H1 (cell line): ENCODE data around the gene HLF. TPM values are rescaled to one million over a fixed set of nuclear protein-coding genes. Genes with fewer than 3 reads are reported as not detected.

ENCODE experiments used
- CTCF ChIA-PET: fragments of 300-600 bp; sonication (Branson Sonifier 250); formaldehyde crosslinking; loops from one replicate; lab custom pipeline; 2021; ENCODE audit not compliant: partially characterized antibody; lab: Charles Lee
- POLR2A ChIA-PET: fragments of 300-600 bp; sonication (Branson Sonifier 250); formaldehyde crosslinking; loops from one replicate; lab custom pipeline; 2021; ENCODE audit warnings: inconsistent platforms; ENCODE audit not compliant: partially characterized antibody; lab: Charles Lee
- DNase-seq, 2 experiments: peaks; one replicate each; pipeline versions ENCODE4 v3.0.0 to v3.0.0-alpha.2; 2010 to 2022; ENCODE audit warnings: low spot score in 2 of 2, low read depth in 1 of 2, mixed read lengths in 1 of 2
- FAIRE-seq: peaks from 2 replicates; lab custom pipeline; 2011; peaks lifted over from hg19 to GRCh38; lab: Jason Lieb, UNC
- H2AFZ ChIP-seq: 2 replicates; pipeline ENCODE4 v1.8.1; 2012; ENCODE audit warnings: low read length, inconsistent platforms
- H2AK5ac ChIP-seq: 2 replicates; pipeline ENCODE4 v1.6.1; 2013; ENCODE audit warnings: low read depth, low read length
- H2BK120ac ChIP-seq: replicated peaks from 2 replicates; pipeline ENCODE3; 2013; ENCODE audit warnings: low read depth, low read length, inconsistent platforms
- H2BK12ac ChIP-seq: 2 replicates; pipeline ENCODE4 v1.6.1; 2013; ENCODE audit warnings: low read depth, low read length
- H2BK15ac ChIP-seq: 2 replicates; pipeline ENCODE4 v1.6.1; 2013; ENCODE audit warnings: low read length
- H2BK20ac ChIP-seq: 2 replicates; pipeline ENCODE4 v1.6.1; 2013; ENCODE audit warnings: low read length
- H2BK5ac ChIP-seq: 2 replicates; pipeline ENCODE4 v1.6.1; 2013; ENCODE audit warnings: low read depth, low read length
- H3K14ac ChIP-seq: 2 replicates; pipeline ENCODE4 v1.6.1; 2013; ENCODE audit warnings: inconsistent platforms; ENCODE audit not compliant: insufficient read length
- H3K18ac ChIP-seq: 2 replicates; pipeline ENCODE4 v1.6.1; 2013; ENCODE audit warnings: low read length; ENCODE audit errors: extremely low read depth
- H3K23ac ChIP-seq: 2 replicates; pipeline ENCODE4 v1.6.1; 2013; ENCODE audit warnings: inconsistent platforms; ENCODE audit not compliant: insufficient read length
- H3K23me2 ChIP-seq: 2 replicates; pipeline ENCODE4 v1.6.1; 2013; ENCODE audit warnings: low read depth, low read length
- H3K27ac ChIP-seq: 2 replicates; pipeline ENCODE4 v1.6.1; 2011; ENCODE audit warnings: low read depth, low read length, inconsistent platforms
- H3K27me3 ChIP-seq, 4 experiments: replicated peaks in 1 of 4; 1 replicate in 1 of 4; 2 replicates in 3 of 4; pipeline versions ENCODE4 v1.6.1 to v1.8.1; 2011 to 2013; ENCODE audit warnings: low read length in 3 of 4, mild to moderate bottlenecking in 3 of 4, inconsistent platforms in 2 of 4, mixed read lengths in 2 of 4, moderate library complexity in 1 of 4; ENCODE audit not compliant: control insufficient read depth in 3 of 4, insufficient read depth in 3 of 4; ENCODE audit errors: extremely low read depth in 1 of 4
- H3K36me3 ChIP-seq, 4 experiments: 2 replicates each; pipeline versions ENCODE4 v1.6.1 to v1.8.1; 2011 to 2013; ENCODE audit warnings: mild to moderate bottlenecking in 4 of 4, low read length in 3 of 4, moderate library complexity in 2 of 4, control low read depth in 1 of 4, inconsistent platforms in 1 of 4; ENCODE audit not compliant: insufficient read depth in 4 of 4, control insufficient read depth in 2 of 4
- H3K4ac ChIP-seq: replicated peaks from 2 replicates; pipeline ENCODE3; 2013; ENCODE audit warnings: low read length, low read depth, mixed read lengths, inconsistent platforms; ENCODE audit not compliant: insufficient read length
- H3K4me1 ChIP-seq, 4 experiments: replicated peaks in 1 of 4; 1 replicate in 1 of 4; 2 replicates in 3 of 4; pipeline versions ENCODE4 v1.6.1 to v1.8.1; 2011 to 2013; ENCODE audit warnings: low read length in 3 of 4, inconsistent platforms in 2 of 4, mixed read lengths in 1 of 4; ENCODE audit not compliant: insufficient read depth in 4 of 4, control insufficient read depth in 3 of 4
- H3K4me2 ChIP-seq, 2 experiments: 2 replicates each; pipeline versions ENCODE4 v1.6.1 to v1.8.1; 2011 to 2013; ENCODE audit warnings: low read depth in 2 of 2, low read length in 2 of 2, control low read depth in 1 of 2, inconsistent platforms in 1 of 2, mild to moderate bottlenecking in 1 of 2; ENCODE audit not compliant: insufficient read depth in 1 of 2
- H3K4me3 ChIP-seq, 4 experiments: fragments of 200-600, 300-600 bp in 1 of 4; sonication (generic), shearing (Covaris generic), sonication (Bioruptor Twin) in 1 of 4; 2 replicates each; pipeline versions ENCODE4 v1.5.1 to v1.8.1; 2011 to 2016; ENCODE audit warnings: low read length in 4 of 4, low read depth in 3 of 4, control low read depth in 2 of 4, inconsistent platforms in 2 of 4, mild to moderate bottlenecking in 2 of 4, mixed read lengths in 1 of 4, moderate library complexity in 1 of 4; ENCODE audit not compliant: insufficient read depth in 2 of 4; ENCODE audit errors: extremely low read depth in 1 of 4
- H3K56ac ChIP-seq: replicated peaks from 2 replicates; pipeline ENCODE3; 2013; ENCODE audit warnings: low read depth, mild to moderate bottlenecking, mixed read lengths, low read length, inconsistent platforms; ENCODE audit not compliant: insufficient read length
- H3K79me1 ChIP-seq: 2 replicates; pipeline ENCODE4 v1.6.1; 2013; ENCODE audit warnings: low read depth, low read length, control low read depth
- H3K79me2 ChIP-seq, 2 experiments: 2 replicates each; pipeline versions ENCODE4 v1.6.1 to v1.8.1; 2012 to 2013; ENCODE audit warnings: low read length in 2 of 2, mild to moderate bottlenecking in 2 of 2, inconsistent platforms in 1 of 2; ENCODE audit not compliant: insufficient read depth in 2 of 2, control insufficient read depth in 1 of 2
- H3K9ac ChIP-seq, 4 experiments: replicated peaks in 1 of 4; 1 replicate in 1 of 4; 2 replicates in 3 of 4; pipeline versions ENCODE4 v1.6.1 to v1.8.1; 2011 to 2013; ENCODE audit warnings: low read depth in 3 of 4, low read length in 3 of 4, control low read depth in 2 of 4, mild to moderate bottlenecking in 2 of 4, moderate library complexity in 2 of 4, inconsistent platforms in 1 of 4; ENCODE audit errors: extremely low read depth in 1 of 4
- H3K9me3 ChIP-seq, 2 experiments: 2 replicates each; pipeline versions ENCODE4 v1.6.1 to v1.8.1; 2012 to 2013; ENCODE audit warnings: mild to moderate bottlenecking in 2 of 2, moderate library complexity in 2 of 2, control low read depth in 1 of 2, inconsistent platforms in 1 of 2, low read depth in 1 of 2, low read length in 1 of 2, mixed read lengths in 1 of 2; ENCODE audit not compliant: insufficient read depth in 2 of 2
- H4K20me1 ChIP-seq, 2 experiments: replicated peaks in 1 of 2; 2 replicates each; pipeline versions ENCODE3 to v1.8.1; 2011 to 2013; ENCODE audit warnings: inconsistent platforms in 2 of 2, low read length in 2 of 2, mild to moderate bottlenecking in 1 of 2; ENCODE audit not compliant: insufficient read depth in 2 of 2, control insufficient read depth in 1 of 2
- H4K5ac ChIP-seq: 2 replicates; pipeline ENCODE4 v1.6.1; 2013; ENCODE audit warnings: low read length, low read depth, mixed read lengths, inconsistent platforms; ENCODE audit not compliant: insufficient read length
- H4K8ac ChIP-seq: 2 replicates; pipeline ENCODE4 v1.8.0; 2013; ENCODE audit warnings: mild to moderate bottlenecking, moderate library complexity, low read length, inconsistent platforms; ENCODE audit not compliant: insufficient read depth; ENCODE audit errors: extremely low read depth
- H4K91ac ChIP-seq: replicated peaks from 2 replicates; pipeline ENCODE3; 2013; ENCODE audit warnings: low read length, mixed read lengths, inconsistent platforms; ENCODE audit not compliant: insufficient read length
- CTCF ChIP-seq, 3 experiments: IDR thresholded peaks; 1 replicate in 2 of 3; 2 replicates in 1 of 3; pipeline versions ENCODE4 v1.5.1 to v1.6.1; 2011; ENCODE audit warnings: low read length in 3 of 3, mild to moderate bottlenecking in 3 of 3, inconsistent platforms in 2 of 3, low read depth in 1 of 3, moderate library complexity in 1 of 3; ENCODE audit not compliant: insufficient read depth in 1 of 3; ENCODE audit errors: control extremely low read depth in 1 of 3
- EZH2 ChIP-seq: fragments of 200-600 bp; sonication (generic); IDR thresholded peaks from 2 replicates; pipeline ENCODE4 v1.7.1; 2012; ENCODE audit warnings: low read depth, mild to moderate bottlenecking, moderate library complexity, low read length, inconsistent platforms; ENCODE audit not compliant: severe bottlenecking
- NRF1 ChIP-seq: IDR thresholded peaks from 2 replicates; pipeline ENCODE4 v1.6.1; 2011; ENCODE audit warnings: mild to moderate bottlenecking, low read depth, low read length, improper control_type of control experiment
- RXRA ChIP-seq: IDR thresholded peaks from 2 replicates; pipeline ENCODE4 v1.6.1; 2011; ENCODE audit warnings: low read depth, mild to moderate bottlenecking, low read length, moderate library complexity; ENCODE audit not compliant: insufficient read depth
- SP4 ChIP-seq: IDR thresholded peaks from 2 replicates; pipeline ENCODE4 v1.6.1; 2012; ENCODE audit warnings: low read length, inconsistent platforms
- WGBS, 2 experiments: shearing (Covaris generic) in 1 of 2; methylation state at CpG; one replicate each; pipeline versions ENCODE4 v1.1.6 to v1.1.7; 2013 to 2015; ENCODE audit warnings: low lambda C conversion rate in 2 of 2, mixed read lengths in 2 of 2, inconsistent platforms in 1 of 2, low coverage in 1 of 2, missing lambda C conversion rate in 1 of 2; ENCODE audit not compliant: insufficient replicate concordance in 2 of 2, insufficient coverage in 1 of 2, insufficient read length in 1 of 2; ENCODE audit errors: extremely low coverage in 1 of 2, missing lambda C conversion rate in 1 of 2; 5-methylcytosine and 5-hydroxymethylcytosine counted together
- polyA plus RNA-seq, 7 experiments: library from polyadenylated mRNA; depleted of rRNA in 3 of 7; stranded (reverse) in 5 of 7; unstranded in 2 of 7; fragments of >200 nt in 5 of 7; fragments of 200-250 nt in 2 of 7; gene quantifications; 1 replicate in 5 of 7; 2 replicates in 1 of 7; 4 replicates in 1 of 7; pipeline versions ENCODE4 v1.2.1 to v1.2.3, GENCODE V29; 2011 to 2013; ENCODE audit warnings: missing spikeins in 2 of 7, mixed read lengths in 2 of 7
- total RNA-seq: library from RNA; stranded (reverse); fragmentation: NEBNext Ultra II Directional; extraction: Animal tissue kit (Norgen Biotek cat#: 25700); gene quantifications from 2 replicates; pipeline ENCODE4 v1.2.1, GENCODE V29; 2021

Gene HLF
- total and polyA plus RNA-seq, 2 of the 8 experiments (the other 6 are each of a cell fraction or from before 2014, with no cell fraction given), result 0.39 to 0.60 TPM

- H4K91ac ChIP-seq, result no peak overlapping the region
- no peaks in the 10 kb centered on the region for H3K79me2 ChIP-seq
- no peak overlapping the region for H2BK5ac ChIP-seq
- no peak for TF ChIP-seq EZH2
- no peak for TF ChIP-seq RXRA
- no peak for TF ChIP-seq CTCF (IDR thresholded peaks at IDR 0.05; ENCODE audit: control extremely low read depth in 1 of 3, insufficient read depth in 1 of 3, low read depth in 1 of 3, low read length in 3 of 3)
- no peak for TF ChIP-seq NRF1
- no peak for TF ChIP-seq SP4
- H3K4me3 ChIP-seq, result no peak overlapping the region
- DNase-seq, result no peak
- H2AFZ ChIP-seq, result no peak overlapping the region
- H3K23ac ChIP-seq, result no peak overlapping the region
- no peak overlapping the region for H3K4ac ChIP-seq
- no peaks in the 10 kb centered on the region for H3K27me3 ChIP-seq
- H3K4me1 ChIP-seq, result no peaks in the 10 kb centered on the region
- H3K4me2 ChIP-seq, result no peak overlapping the region
- no peaks in the 10 kb centered on the region for H4K20me1 ChIP-seq
- CTCF ChIA-PET, result interaction anchor here (0.6 to 1.6 kb wide), 4 partner anchors 12 to 31 kb away, joined by 3 to 4 read pairs (median 4); no protein-coding TSS in a partner anchor
- no peak overlapping the region for H2BK15ac ChIP-seq
- H3K9me3 ChIP-seq, result no peaks in the 10 kb centered on the region
- H3K36me3 ChIP-seq, result no peaks in the 10 kb centered on the region
- H4K8ac ChIP-seq, result no peak overlapping the region
- no peak overlapping the region for H3K14ac ChIP-seq
- H2BK12ac ChIP-seq, result no peak overlapping the region
- H3K56ac ChIP-seq, result no peak overlapping the region
- POLR2A ChIA-PET, result interaction anchor here (1.5 kb wide), 1 partner anchor 8 kb away, joined by 5 read pairs; no protein-coding TSS in a partner anchor
- H2BK20ac ChIP-seq, result no peak overlapping the region
- H3K18ac ChIP-seq, result no peak overlapping the region
- H3K27ac ChIP-seq, result no peak overlapping the region
- no peak for FAIRE-seq
- H3K23me2 ChIP-seq, result no peaks in the 10 kb centered on the region; the same call in 1 of the 2 replicates
- H2BK120ac ChIP-seq, result no peak overlapping the region
- no peak overlapping the region for H3K9ac ChIP-seq
- H2AK5ac ChIP-seq, result no peak overlapping the region
- H3K79me1 ChIP-seq, result no peaks in the 10 kb centered on the region
- WGBS, 2 experiments, result 55% methylated on average over 1 of the region's 1 CpG; no CpG with 5 or more reads in 1 of the 2 experiments
- H4K5ac ChIP-seq, result no peak overlapping the region
These were observed 34.0 kb upstream of the HLF start for GRCh38 chr17:55230716-55231115.
